Measurements from ENCODE around the gene LCE4A.
A peak's percentile ranks its signal among the peaks of the same experiment; 100 is the strongest.

LCE4A gene

DNA sequence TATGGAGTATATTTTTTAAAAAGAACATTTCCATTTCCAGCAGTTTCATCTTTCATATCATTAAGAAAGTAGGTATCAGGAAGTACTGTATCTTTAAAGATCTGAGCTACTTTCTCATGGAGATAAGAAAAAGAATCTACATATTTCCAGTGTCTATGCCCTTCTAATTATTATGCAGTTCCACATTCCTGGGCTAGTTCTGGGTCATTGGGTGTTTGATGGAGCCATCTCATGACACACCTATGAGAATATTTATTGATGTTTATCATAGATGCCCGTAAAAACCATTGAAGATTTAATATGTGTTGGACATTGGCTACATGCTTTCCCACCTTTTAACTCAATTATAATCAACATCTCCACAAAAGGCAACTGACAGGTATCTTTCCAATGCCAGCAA is 21.0 kb downstream of the LCE4A start:
- DNase-seq, result no peak
- no peak for ATAC-seq
- Mint-ChIP-seq H3K27me3 (peaks cover 10% of the 10 kb centered on the region), H3K27ac (no peak overlapping the region), H3K4me1 (no peaks in the 10 kb centered on the region), H3K36me3 (ENCODE audit: low read depth) (no peaks in the 10 kb centered on the region), H3K9me3 (no peaks in the 10 kb centered on the region), H3K4me3 (no peak overlapping the region)

DNA sequence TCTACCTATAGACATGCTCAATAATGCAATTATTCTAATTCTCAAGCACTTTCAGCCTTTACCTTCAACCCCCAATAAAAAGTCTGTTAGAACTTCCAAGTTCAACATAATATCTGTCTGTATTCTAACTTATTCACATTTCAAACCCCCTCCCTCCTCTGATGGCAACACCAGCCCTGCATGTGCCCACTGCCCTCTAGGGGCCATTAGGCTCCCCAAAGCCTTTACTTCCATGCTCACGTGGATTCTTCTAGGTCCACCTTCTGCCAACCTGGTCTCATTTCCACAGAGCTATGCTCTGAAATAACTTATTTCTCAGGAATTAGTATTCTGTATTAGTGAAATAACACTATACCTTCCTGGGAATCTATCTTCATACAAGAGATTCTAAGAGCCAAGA is 27.7 kb downstream of the LCE4A start:
- Mint-ChIP-seq H3K27me3 (peaks cover 22% of the 10 kb centered on the region), H3K36me3 (ENCODE audit: low read depth) (no peaks in the 10 kb centered on the region), H3K9me3 (no peaks in the 10 kb centered on the region), H3K4me3 (no peak overlapping the region), H3K27ac (no peak overlapping the region), H3K4me1 (no peaks in the 10 kb centered on the region)
- ATAC-seq (no peak), DNase-seq (no peak)

- ATAC-seq (no peak), DNase-seq (no peak)
- Mint-ChIP-seq H3K27me3 (peaks cover 27% of the 10 kb centered on the region), H3K4me1 (no peaks in the 10 kb centered on the region), H3K27ac (no peak overlapping the region), H3K9me3 (no peaks in the 10 kb centered on the region), H3K36me3 (ENCODE audit: low read depth) (no peaks in the 10 kb centered on the region), H3K4me3 (no peak overlapping the region)
Observed at GRCh38 chr1:152737997-152738396, 30.0 kb downstream of the LCE4A start.

DNA sequence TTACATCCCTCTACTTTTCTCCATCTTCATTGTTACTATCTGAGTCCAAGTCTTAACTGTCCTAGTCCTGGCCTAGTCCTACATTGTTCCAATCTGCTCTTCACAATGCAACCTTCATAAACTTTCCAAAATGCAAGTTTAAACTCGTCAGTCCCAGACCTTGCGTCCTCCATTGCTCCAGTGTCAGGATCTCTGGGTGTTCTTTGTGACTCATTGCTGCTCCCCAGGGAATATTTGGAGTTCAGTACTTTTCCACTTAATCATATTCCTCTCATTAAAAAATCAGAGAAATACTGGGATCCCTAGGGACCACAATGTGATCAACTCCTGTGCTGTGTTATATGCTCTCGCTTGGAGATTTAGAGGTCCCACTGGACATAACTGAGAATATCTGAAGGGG is 31.9 kb downstream of the LCE4A start:
- no peak for ATAC-seq
- Mint-ChIP-seq H3K36me3 (ENCODE audit: low read depth) (no peaks in the 10 kb centered on the region), H3K4me1 (no peaks in the 10 kb centered on the region), H3K9me3 (no peaks in the 10 kb centered on the region), H3K27ac (no peak overlapping the region), H3K4me3 (no peak overlapping the region), H3K27me3 (peaks cover 26% of the 10 kb centered on the region)
- DNase-seq, result no peak

DNA sequence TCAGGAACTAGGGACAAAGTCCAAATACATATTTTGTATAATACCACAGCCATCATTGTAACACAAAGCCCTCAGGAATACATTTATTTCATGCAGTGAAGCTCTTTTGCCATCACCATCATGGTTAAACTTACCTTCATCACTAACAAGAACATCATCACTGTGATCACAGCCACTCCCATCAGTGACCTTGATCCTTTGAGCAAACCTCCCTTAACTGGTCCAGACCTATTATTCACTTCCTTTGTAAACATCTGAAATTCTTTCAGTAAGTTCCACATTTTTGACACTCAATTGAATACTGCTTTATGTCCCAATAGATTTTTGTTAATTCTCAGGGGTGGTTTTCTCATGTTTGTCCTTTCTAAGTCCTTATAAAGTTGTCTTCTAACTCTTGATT is 33.7 kb downstream of the LCE4A start:
- H3K27ac Mint-ChIP-seq, result no peak overlapping the region
- H3K4me3 Mint-ChIP-seq, result no peak overlapping the region

GRCh38 chr1:152743371-152744145 is 35.6 kb downstream of the LCE4A start:
- Mint-ChIP-seq H3K36me3 (ENCODE audit: low read depth) (no peaks in the 10 kb centered on the region), H3K4me1 (no peaks in the 10 kb centered on the region), H3K4me3 (no peak overlapping the region), H3K9me3 (no peaks in the 10 kb centered on the region), H3K27me3 (peaks cover 14% of the 10 kb centered on the region), H3K27ac (no peak overlapping the region)
- DNase-seq (no peak), ATAC-seq (no peak)

More for the DNA sequence above, 33.7 kb downstream of the LCE4A start:
- Mint-ChIP-seq H3K9me3 (no peaks in the 10 kb centered on the region), H3K36me3 (ENCODE audit: low read depth) (no peaks in the 10 kb centered on the region), H3K27me3 (peaks cover 16% of the 10 kb centered on the region), H3K4me1 (no peaks in the 10 kb centered on the region)
- ATAC-seq (no peak), DNase-seq (no peak)

DNA sequence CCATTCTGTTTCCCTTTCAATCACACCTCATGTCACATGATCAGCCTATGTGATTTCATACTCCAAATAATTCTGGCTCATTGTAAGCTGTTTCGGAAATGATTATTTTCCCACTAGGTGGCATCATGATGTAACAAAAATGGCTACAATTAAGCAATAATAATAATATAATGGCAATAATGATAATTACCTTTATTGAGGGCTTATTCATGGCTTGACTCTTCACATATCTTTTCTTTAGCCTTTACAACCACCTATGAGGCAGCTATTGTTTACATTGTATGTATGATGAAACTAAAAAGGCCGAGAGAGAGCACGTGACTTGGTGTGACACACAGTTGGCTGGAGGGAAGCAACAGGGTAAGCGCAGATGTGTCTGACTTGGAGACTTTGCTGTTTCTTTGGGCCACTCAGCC is 37.3 kb downstream of the LCE4A start:
- Mint-ChIP-seq H3K36me3 (ENCODE audit: low read depth) (no peaks in the 10 kb centered on the region), H3K9me3 (no peaks in the 10 kb centered on the region), H3K4me1 (no peaks in the 10 kb centered on the region), H3K4me3 (no peak overlapping the region), H3K27me3 (peaks cover 20% of the 10 kb centered on the region), H3K27ac (no peak overlapping the region)
- ATAC-seq (no peak), DNase-seq (no peak)

GRCh38 chr1:152745765-152746444 is 37.9 kb downstream of the LCE4A start:
- Mint-ChIP-seq H3K27me3 (peaks cover 23% of the 10 kb centered on the region), H3K4me1 (no peaks in the 10 kb centered on the region), H3K4me3 (no peak overlapping the region), H3K36me3 (ENCODE audit: low read depth) (no peaks in the 10 kb centered on the region), H3K9me3 (no peaks in the 10 kb centered on the region), H3K27ac (no peak overlapping the region)
- DNase-seq, result no peak
- no peak for ATAC-seq

DNA sequence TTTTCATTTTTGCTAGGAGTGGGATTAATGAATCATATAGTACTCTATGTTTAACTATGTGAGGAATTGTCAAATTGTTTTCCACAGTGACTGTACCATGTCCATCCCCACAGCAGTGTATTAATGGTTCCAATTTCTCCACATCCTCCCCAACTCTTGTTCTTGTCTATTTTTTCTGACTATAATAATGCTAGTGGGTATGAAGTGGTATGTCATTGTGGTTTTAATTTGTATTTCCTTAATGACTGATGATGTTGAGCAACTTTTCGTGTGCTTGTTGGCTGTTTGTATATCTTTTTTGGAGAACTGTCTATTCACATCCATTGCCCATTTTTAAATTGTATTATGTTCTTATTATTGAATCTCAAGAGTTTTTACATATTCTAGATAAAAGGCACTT is 39.9 kb downstream of the LCE4A start:
- H3K36me3 Mint-ChIP-seq (ENCODE audit: low read depth), result no peaks in the 10 kb centered on the region
- peaks cover 3% of the 10 kb centered on the region for H3K4me1 Mint-ChIP-seq
- no peak for ATAC-seq
- H3K9me3 Mint-ChIP-seq, result no peaks in the 10 kb centered on the region
- H3K27me3 Mint-ChIP-seq, result peaks cover 20% of the 10 kb centered on the region
- no peak overlapping the region for H3K4me3 Mint-ChIP-seq
- no peak overlapping the region for H3K27ac Mint-ChIP-seq
- DNase-seq, result no peak

GRCh38 chr1:152752225-152752624 is 44.3 kb downstream of the LCE4A start:
- Mint-ChIP-seq H3K9me3 (no peaks in the 10 kb centered on the region), H3K27ac (no peak overlapping the region), H3K4me3 (no peak overlapping the region)

DNA sequence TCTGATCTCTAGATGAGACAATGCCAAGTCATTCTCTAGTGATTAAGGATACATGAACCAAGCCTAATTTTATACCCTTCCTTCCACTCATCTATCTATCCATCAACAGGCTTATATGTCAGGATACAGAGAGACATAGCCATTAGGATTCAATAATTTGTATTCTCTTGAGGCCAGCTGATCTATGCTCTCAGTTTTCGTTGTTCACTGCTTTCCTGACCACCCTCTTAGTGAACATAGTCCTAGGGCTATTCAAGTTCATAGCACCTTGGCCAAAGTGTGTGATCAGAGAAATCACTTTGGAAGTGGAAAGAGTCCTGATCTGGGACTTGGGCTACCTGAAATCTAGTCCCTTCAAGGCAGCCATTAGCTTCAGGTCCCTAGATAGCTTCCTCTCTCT is 45.6 kb downstream of the LCE4A start:
- ATAC-seq, result no peak
- H3K36me3 Mint-ChIP-seq (ENCODE audit: low read depth), result no peaks in the 10 kb centered on the region

More at GRCh38 chr1:152752225-152752624, 44.3 kb downstream of the LCE4A start:
- DNase-seq, result no peak
- ATAC-seq, result peak; percentile 28
- H3K27me3 Mint-ChIP-seq, result peaks cover 28% of the 10 kb centered on the region
- H3K36me3 Mint-ChIP-seq (ENCODE audit: low read depth), result no peaks in the 10 kb centered on the region
- peaks cover 3% of the 10 kb centered on the region for H3K4me1 Mint-ChIP-seq

DNA sequence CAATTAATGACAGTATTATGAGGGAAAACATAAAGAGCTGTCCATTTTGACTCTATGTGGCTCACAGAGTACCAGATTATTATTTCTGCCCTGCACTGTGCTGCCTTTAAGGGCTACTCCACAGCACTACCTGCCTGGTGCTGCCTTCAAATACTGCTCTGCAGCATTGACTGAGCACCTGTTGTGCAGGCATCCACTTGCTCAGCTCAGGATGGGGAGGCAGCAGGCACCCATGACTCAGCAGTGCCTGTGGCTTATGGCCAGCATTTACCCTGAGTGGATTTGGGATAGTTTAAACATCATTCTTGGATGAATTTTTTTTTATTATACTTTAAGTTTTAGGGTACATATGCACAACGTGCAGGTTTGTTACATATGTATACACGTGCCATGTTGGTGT is 48.9 kb downstream of the LCE4A start:
- Mint-ChIP-seq H3K4me3 (no peak overlapping the region), H3K27ac (no peak overlapping the region), H3K4me1 (peaks cover 3% of the 10 kb centered on the region), H3K36me3 (ENCODE audit: low read depth) (no peaks in the 10 kb centered on the region), H3K27me3 (peaks cover 12% of the 10 kb centered on the region), H3K9me3 (no peaks in the 10 kb centered on the region)
- no peak for ATAC-seq
- DNase-seq, result no peak

More for the DNA sequence above, 45.6 kb downstream of the LCE4A start:
- H3K27me3 Mint-ChIP-seq, result peaks cover 23% of the 10 kb centered on the region
- H3K27ac Mint-ChIP-seq, result no peak overlapping the region
- peaks cover 3% of the 10 kb centered on the region for H3K4me1 Mint-ChIP-seq
- no peaks in the 10 kb centered on the region for H3K9me3 Mint-ChIP-seq
- no peak overlapping the region for H3K4me3 Mint-ChIP-seq
- no peak for DNase-seq

GRCh38 chr1:152757747-152758146 is 49.8 kb downstream of the LCE4A start, which contains the start of gene KPRP:
Gene KPRP, plus strand, starts transcription at chr1:152758025. Its CDS starts 1,564 bp downstream, at chr1:152759589.
- Mint-ChIP-seq H3K4me3 (no peak within 1 kb of the TSS), H3K9me3 (no peaks in the 10 kb centered on the region), H3K4me1 (no peaks in the 10 kb centered on the region), H3K36me3 (ENCODE audit: low read depth) (no peaks in the 10 kb centered on the region), H3K27me3 (peaks cover 13% of the 10 kb centered on the region), H3K27ac (no peak within 1 kb of the TSS)
- DNase-seq (no peak), ATAC-seq (no peak)

DNA sequence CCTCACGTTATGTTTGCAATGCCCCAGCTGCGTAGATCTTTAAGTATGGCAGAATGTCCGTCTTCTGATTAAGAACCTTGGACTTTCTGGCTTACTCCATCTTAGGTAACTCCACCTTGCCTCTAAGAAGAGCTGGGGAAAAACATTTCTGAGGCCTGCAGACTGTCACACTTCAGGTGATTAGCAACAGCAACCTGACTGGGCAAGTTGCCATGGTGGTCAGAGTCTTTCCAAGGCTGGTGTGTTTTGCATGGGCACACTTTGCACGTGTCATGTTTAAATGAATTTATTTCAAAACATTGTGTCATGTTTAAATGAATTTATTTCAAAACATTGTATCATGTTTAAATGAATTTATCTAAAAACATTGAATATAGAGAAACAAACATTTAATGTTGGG is 50.7 kb downstream of the LCE4A start:
- DNase-seq (no peak), ATAC-seq (no peak)
- Mint-ChIP-seq H3K9me3 (no peaks in the 10 kb centered on the region), H3K4me3 (no peak overlapping the region), H3K36me3 (ENCODE audit: low read depth) (no peaks in the 10 kb centered on the region), H3K27me3 (peaks cover 12% of the 10 kb centered on the region), H3K4me1 (no peaks in the 10 kb centered on the region), H3K27ac (no peak overlapping the region)

All from activated naive CD8-positive, alpha-beta T cell treated with anti-CD3 and anti-CD28 coated beads, Interleukin-2, amount 50 U/mL, for 24 hours (primary cell).